ENCODE results near the gene MFAP2. TPM values are rescaled to one million over a fixed set of nuclear protein-coding genes. Genes with fewer than 3 reads are reported as not detected.
A peak's percentile ranks its signal among the peaks of the same experiment; 100 is the strongest.

The MFAP2 gene
- total RNA-seq, 1 donor = 60.3 TPM

DNA sequence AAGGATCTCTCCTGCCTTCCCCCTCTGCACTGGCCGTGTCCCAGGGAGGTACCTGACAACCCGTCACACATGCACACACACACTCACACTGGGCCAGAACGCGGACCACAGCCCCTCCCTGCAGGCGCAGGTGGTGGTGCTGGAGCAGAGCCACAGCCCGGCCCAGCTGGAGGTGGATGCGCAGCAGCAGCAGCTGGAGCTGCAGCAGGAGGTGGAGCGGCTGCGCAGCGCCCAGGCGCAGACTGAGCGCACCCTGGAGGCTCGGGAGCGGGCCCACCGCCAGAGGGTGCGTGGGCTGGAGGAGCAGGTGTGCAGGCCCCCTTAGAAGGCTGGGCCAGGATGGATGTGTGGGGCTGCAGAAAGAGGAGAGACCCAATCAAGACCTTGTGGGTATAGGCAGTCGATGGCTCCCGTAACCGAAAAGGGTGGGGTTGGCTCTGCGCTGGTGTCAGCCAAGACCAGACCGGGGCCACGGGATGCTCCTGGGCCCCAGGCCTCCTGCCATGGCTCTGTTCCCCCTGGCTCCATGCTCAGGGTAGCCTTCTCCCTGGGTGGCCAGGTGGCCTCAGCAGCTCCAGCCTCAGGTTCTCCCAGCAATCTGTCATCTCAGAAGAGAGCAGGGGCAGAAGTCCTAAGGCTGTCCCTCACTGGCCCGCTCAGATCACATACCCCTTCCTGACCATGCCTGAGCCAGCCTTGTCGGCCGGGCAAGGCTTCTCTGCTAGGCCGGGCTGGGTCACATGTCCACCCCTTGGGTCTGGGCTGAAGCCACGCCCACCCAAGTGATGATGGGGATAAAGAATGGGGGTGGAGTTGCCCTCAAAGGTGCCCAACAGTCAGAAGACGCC, 8.9 kb downstream of the MFAP2 start:
- DNase-seq (ENCODE audit: low read depth) = peak; percentile 43
- H3K4me3 ChIP-seq (ENCODE audit: low read depth, low read length) = no peak overlapping the region
- TF ChIP-seq, protein P1, sequence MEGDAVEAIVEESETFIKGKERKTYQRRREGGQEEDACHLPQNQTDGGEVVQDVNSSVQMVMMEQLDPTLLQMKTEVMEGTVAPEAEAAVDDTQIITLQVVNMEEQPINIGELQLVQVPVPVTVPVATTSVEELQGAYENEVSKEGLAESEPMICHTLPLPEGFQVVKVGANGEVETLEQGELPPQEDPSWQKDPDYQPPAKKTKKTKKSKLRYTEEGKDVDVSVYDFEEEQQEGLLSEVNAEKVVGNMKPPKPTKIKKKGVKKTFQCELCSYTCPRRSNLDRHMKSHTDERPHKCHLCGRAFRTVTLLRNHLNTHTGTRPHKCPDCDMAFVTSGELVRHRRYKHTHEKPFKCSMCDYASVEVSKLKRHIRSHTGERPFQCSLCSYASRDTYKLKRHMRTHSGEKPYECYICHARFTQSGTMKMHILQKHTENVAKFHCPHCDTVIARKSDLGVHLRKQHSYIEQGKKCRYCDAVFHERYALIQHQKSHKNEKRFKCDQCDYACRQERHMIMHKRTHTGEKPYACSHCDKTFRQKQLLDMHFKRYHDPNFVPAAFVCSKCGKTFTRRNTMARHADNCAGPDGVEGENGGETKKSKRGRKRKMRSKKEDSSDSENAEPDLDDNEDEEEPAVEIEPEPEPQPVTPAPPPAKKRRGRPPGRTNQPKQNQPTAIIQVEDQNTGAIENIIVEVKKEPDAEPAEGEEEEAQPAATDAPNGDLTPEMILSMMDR (IDR thresholded peaks at IDR 0.05; ENCODE audit: insufficient read depth, low read length) = no peak

DNA sequence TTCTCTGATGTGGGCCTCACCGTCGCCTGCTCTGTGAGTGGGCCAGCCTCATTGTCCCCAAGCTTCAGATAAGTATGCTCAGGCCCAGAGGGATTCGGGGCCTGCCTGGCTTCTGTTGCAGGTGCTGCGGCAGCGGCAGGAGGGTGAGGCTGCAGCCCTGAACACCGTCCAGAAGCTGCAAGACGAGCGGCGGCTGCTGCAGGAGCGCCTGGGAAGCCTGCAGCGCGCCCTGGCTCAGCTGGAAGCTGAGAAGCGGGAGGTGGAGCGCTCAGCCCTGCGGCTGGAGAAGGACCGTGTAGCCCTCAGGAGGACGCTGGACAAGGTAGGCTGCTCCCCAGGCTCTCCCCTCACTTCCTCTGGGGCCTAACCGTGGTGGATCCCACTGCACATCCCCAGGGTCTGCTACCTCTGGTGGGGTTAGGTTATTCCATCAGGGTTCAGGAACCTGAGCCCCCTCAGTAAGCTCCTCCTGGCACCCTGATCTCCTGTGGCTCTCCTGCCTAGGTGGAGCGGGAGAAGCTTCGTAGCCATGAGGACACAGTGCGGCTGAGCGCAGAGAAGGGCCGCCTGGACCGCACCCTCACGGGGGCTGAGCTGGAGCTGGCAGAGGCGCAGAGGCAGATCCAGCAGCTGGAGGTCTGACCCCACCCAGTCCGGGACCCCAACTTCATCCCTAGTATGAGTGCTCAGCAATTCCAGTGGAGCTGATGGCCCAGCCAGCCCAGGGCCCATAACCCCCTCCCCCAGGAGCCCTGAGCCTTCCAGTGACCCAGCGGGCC, 10.1 kb downstream of the MFAP2 start:
- TF ChIP-seq, protein P1 (IDR thresholded peaks at IDR 0.05; ENCODE audit: insufficient read depth, low read length) = no peak
- DNase-seq (ENCODE audit: low read depth) = no peak
- H3K4me3 ChIP-seq (ENCODE audit: low read depth, low read length) = no peak overlapping the region

DNA sequence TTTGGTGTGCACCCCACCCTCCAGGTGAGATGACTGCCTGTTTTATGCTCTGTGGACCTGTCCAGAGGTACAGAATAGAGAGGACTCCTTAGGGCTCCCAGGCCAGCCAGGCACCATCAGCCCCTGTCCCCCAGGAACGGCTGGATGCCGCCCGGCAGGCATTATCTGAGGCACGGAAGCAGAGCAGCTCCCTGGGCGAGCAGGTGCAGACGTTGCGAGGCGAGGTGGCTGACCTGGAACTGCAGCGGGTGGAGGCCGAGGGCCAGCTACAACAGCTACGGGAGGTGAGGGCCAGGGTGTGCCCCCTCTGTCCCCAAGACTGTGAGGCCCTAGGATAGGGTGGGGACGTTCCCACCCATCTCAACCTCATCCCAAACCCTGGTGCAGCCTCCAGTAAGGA, 10.8 kb downstream of the MFAP2 start:
- DNase-seq (ENCODE audit: low read depth) = no peak
- H3K4me3 ChIP-seq (ENCODE audit: low read depth, low read length) = no peak overlapping the region
- TF ChIP-seq, protein P1 (IDR thresholded peaks at IDR 0.05; ENCODE audit: insufficient read depth, low read length) = no peak

DNA sequence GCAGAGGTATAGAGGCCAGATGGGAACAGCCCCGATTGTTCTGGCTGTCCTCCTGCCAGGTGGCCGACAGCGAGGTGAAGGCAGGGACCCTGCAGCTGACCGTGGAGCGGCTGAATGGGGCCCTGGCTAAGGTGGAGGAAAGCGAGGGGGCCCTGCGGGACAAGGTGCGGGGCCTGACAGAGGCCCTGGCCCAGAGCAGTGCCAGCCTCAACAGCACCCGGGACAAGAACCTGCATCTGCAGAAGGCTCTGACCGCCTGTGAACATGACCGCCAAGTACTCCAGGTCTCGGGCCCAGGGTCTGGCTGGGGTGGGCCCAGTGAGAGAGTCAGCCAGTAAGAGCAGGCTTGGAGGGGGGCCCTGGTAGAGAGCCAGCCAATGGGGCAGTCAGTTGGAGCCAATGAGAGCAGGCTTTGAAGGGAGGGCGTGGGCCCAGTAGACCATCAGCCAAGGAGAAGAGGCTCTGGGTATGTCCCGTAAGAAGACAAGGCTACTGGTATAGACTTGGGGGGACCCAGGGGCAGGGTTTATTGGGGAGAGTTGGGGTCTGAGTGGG, 11.3 kb downstream of the MFAP2 start:
- H3K4me3 ChIP-seq (ENCODE audit: low read depth, low read length) = no peak overlapping the region
- no peak for DNase-seq (ENCODE audit: low read depth)
- TF ChIP-seq, protein P1 (IDR thresholded peaks at IDR 0.05; ENCODE audit: insufficient read depth, low read length) = no peak

DNA sequence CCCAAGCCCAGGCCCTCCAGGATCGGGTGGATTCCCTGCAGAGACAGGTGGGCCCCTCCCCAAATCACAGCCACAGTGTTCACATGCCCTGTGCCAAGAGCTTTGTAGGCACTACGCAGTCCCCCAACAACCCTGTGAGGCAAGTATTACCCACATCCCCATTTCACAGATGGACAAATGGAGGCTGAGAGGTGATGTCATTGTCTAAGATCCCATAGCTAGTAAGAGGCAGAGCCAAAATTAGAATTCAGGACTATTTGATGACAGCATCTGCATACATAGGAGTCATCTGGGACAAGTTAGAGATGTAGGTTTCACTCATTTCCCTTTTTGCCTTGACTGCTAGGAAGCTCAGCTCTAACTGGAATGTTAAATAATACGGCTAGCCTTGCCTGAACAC, 12.0 kb downstream of the MFAP2 start:
- TF ChIP-seq, protein P1 (IDR thresholded peaks at IDR 0.05; ENCODE audit: insufficient read depth, low read length) = no peak
- no peak overlapping the region for H3K4me3 ChIP-seq (ENCODE audit: low read depth, low read length)
- DNase-seq (ENCODE audit: low read depth) = no peak

DNA sequence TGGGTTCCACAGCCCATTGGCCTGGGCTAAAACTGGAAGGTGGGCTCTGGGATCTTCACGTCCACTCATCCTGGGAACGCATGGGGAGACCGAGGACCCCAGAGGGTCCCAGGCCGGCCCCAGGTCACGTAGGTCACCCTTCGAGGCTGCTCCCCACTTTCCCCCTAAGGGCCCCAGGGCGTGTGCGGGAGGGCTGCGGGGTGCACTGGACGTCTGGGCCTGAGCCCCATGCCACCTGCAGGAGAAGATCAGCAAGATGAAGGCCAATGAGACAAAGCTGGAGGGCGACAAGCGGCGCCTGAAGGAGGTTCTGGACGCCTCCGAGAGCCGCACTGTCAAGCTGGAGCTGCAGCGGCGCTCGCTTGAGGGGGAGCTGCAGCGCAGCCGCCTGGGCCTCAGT, 12.5 kb downstream of the MFAP2 start:
- no peak overlapping the region for H3K4me3 ChIP-seq (ENCODE audit: low read depth, low read length)
- DNase-seq (ENCODE audit: low read depth) = no peak
- TF ChIP-seq, protein P1 (IDR thresholded peaks at IDR 0.05; ENCODE audit: insufficient read depth, low read length) = no peak
